ENCODE data around the gene CDC73.

The CDC73 gene

DNA sequence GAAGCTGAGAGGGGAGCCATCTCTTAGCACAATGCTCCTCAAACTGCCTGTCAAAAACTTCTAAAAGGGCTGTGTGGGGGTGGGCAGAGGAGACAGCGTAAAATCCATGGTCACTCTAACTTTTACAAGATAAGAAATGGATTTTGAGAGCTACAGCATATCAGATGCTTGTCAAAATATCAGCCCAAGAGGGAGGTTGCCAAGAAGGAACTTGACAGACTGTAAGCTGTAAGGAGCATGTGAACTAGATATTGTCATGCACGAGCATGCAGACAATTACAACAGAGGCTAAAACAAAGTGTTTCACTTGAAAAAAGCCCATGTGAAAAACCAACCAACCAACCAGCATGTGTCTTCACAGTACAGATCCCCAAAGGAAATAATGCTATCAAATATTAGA lies 171.9 kb downstream of the CDC73 start:
- DNase-seq (ENCODE audit: low spot score): no peak

DNA sequence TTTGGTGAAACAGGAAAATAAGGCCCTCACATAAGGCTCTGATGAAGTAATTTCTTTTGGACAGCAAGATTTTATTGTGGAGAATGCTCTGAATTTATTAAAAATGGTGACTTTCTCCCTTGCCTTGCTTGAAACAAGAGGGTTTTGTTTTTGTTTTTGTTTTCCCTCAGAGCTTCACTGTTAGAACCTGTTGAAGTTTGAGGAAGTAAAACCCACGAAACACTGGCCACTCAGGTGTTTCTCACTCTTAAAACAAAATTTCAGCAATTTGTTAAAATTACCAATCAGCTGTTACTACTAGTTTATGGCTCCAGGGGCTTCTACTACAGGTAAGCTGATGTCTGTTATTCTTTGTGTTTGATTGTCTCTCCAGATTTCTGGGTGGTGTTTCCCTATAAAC lies 177.2 kb downstream of the CDC73 start:
- no peak for DNase-seq (ENCODE audit: low spot score)

DNA sequence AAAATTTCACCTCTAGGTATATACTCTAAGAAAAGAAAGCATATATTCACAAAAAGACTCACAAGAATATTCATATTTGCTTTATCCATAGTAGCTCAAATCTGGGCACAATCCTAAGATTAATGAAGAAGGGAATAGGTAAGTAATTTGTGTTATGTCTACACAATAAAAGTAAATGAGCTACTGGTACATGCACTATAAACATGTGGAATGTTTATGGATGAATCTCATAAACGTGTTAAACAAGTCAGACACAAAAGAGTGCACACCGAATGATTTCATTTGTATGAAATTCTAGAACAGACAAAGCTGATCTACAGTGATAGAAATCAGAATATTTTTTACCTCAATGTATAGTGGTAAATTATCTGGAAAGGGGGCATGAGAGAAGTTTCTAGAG lies 179.9 kb downstream of the CDC73 start:
- no peak for DNase-seq (ENCODE audit: low spot score)

DNA sequence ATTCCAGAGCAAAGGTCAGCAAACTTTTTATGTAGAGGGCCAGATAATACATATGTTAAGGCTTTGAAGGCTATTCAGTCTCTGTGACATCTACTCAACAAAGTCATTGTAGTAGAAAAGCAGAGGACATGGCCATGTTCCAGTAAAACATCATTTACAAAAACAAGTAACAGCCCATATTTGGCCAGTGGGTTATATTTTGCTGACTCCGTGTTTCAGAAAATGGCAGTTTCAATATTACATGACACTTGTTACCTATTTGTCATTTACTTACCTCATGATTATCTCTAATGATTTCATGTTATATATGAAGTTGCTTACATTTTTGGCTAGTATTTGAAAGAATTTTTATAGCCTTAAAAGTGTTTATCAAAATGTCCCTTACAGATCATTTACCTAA lies 182.0 kb downstream of the CDC73 start:
- DNase-seq (ENCODE audit: low spot score): no peak

All from AG08395 (cell line).